Gastroesophageal sphincter (tissue), 4 donors: ENCODE data around the gene NR2C2. TPM values are rescaled to one million over a fixed set of nuclear protein-coding genes. Genes with fewer than 3 reads are reported as not detected.

Source experiments
- ATAC-seq: fragments of 150-250 bp; one replicate; pipeline ENCODE4 v1.9.1; 2016; ENCODE audit warnings: mild to moderate bottlenecking, moderate library complexity
- H3K27ac ChIP-seq, 4 donors: fragments of 200-600 bp; sonication (generic) in 3 of 4; 1 replicate in 3 of 4; 2 replicates in 1 of 4; pipeline ENCODE4 v1.5.1; 2016 to 2019
- H3K27me3 ChIP-seq: fragments of 200-600 bp; sonication (generic); one replicate; pipeline ENCODE4 v1.5.1; 2019
- H3K36me3 ChIP-seq, 2 donors: fragments of 200-600 bp; sonication (generic); one replicate each; pipeline ENCODE4 v1.5.1; 2019; ENCODE audit warnings: control low read depth in 1 of 2
- H3K4me1 ChIP-seq, 3 donors: fragments of 200-600 bp; sonication (generic); 1 replicate in 2 of 3; 2 replicates in 1 of 3; pipeline ENCODE4 v1.5.1; 2016 to 2019; ENCODE audit warnings: control low read depth in 2 of 3
- H3K4me3 ChIP-seq, 2 donors: fragments of 200-600 bp; sonication (generic); one replicate each; pipeline ENCODE4 v1.5.1; 2019; ENCODE audit warnings: mild to moderate bottlenecking in 1 of 2, moderate library complexity in 1 of 2
- H3K9me3 ChIP-seq, 3 donors: fragments of 200-600 bp; sonication (generic); one replicate each; pipeline ENCODE4 v1.5.1; 2017 to 2019; ENCODE audit warnings: control low read depth in 2 of 3
- EP300 ChIP-seq: sonication (generic); formaldehyde crosslinking; IDR thresholded peaks from one replicate; pipeline ENCODE4 v1.6.1; 2017; ENCODE audit warnings: antibody characterized with exemption, mild to moderate bottlenecking
- POLR2A ChIP-seq, 2 donors: fragments of 450-650 bp; IDR thresholded peaks; one replicate each; pipeline ENCODE4 v1.6.1; 2017; ENCODE audit warnings: antibody characterized with exemption in 2 of 2, mild to moderate bottlenecking in 2 of 2, moderate library complexity in 1 of 2
- POLR2AphosphoS5 ChIP-seq: sonication (generic); formaldehyde crosslinking; IDR thresholded peaks from one replicate; pipeline ENCODE4 v1.6.1; 2017; ENCODE audit warnings: antibody characterized with exemption
- WGBS, 2 donors: methylation state at CpG; one replicate each; pipeline ENCODE4 v1.1.5; 2018; ENCODE audit warnings: low coverage in 1 of 2; 5-methylcytosine and 5-hydroxymethylcytosine counted together
- total RNA-seq, 4 donors: library from RNA; depleted of rRNA; stranded (reverse); fragments of >200 nt; gene quantifications; one replicate each; pipeline ENCODE4 v1.1.0, GENCODE V29; 2016
- TF ChIP-seq, protein P1 (sequence below), 4 experiments: fragments of 200-600 bp in 2 of 4; fragments of 450-650 bp in 2 of 4; sonication (generic) in 1 of 4; IDR thresholded peaks; one replicate each; pipeline ENCODE4 v1.5.1; 2017 to 2019; ENCODE audit warnings: antibody characterized with exemption in 4 of 4, mild to moderate bottlenecking in 2 of 4, moderate library complexity in 2 of 4

Gene NR2C2
- total RNA-seq, 4 donors from 2014 or later: 35.8 to 56.2 (median 40.7) TPM

DNA sequence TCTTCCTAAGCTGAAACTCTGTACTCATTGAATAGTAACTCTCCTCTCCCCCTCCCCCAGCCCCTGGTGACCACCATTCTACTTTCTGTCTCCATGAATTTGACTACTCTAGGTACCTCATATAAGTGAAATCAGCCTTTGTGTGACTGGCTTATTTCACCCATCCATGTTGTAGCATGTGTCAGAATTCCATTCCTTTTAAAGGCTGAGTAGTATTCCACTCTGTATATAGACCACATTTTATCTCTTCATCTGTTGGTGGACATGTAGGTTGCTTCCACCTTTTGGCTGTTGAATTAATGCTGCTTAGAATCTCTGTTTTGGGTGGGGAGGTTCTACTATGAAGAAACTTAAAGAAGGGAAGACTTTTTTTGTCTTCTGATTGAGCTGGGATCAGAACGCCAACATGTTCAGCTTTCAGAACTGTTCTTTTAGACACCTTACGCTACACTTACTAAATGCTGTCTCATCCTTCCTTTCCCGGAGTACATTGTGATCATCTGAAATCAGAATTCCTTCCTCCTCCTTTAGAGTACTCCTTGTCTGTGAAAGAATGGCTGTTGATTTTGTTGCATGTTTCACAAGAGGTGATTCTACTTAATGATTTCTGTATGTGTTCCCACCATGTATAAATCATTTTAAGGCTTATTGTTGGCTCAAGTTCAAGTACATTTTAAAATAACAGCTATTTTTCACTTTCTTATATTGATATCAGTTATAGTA, 67.4 kb downstream of the NR2C2 start:
- 83 to 97% methylated on average over 3 of the region's 3 CpGs for WGBS, 2 donors
- Histone ChIP-seq H3K27me3 (no peaks in the 10 kb centered on the region), H3K36me3 (peaks cover 0 to 85% of the 10 kb centered on the region in 2 donors)

DNA sequence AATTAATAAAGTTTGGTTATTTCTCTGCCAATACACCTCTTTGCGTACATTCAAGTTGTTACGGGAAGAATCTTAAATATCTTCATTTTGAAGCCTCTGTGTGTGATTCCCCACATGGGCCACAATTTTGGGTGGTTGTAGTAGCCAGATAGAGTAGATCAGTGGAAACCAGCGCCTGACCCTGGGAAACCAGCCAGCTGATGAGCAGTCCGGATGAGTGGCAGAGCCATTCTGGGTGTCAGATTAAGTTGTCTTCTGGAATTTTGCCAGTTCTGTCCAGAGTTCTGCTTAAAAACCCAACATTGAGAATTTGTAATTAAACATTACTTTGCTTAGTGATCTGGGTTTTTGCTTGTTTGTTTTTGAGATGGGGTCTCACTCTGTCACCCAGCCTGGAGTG, 68.1 kb downstream of the NR2C2 start:
- H3K27ac ChIP-seq: no peak overlapping the region
- no peaks in the 10 kb centered on the region for H3K27me3 ChIP-seq
- WGBS, 2 donors: 67 to 81% methylated on average over 4 of the region's 4 CpGs
- H3K36me3 ChIP-seq: peaks cover 0 to 92% of the 10 kb centered on the region in 2 donors
- H3K4me1 ChIP-seq: no peaks in the 10 kb centered on the region
- no peak overlapping the region for H3K4me3 ChIP-seq
- no peak for ATAC-seq
- H3K9me3 ChIP-seq: no peaks in the 10 kb centered on the region
- no peak for TF ChIP-seq POLR2A (IDR thresholded peaks at IDR 0.05)
- TF ChIP-seq EP300: no peak
- TF ChIP-seq, protein P1, sequence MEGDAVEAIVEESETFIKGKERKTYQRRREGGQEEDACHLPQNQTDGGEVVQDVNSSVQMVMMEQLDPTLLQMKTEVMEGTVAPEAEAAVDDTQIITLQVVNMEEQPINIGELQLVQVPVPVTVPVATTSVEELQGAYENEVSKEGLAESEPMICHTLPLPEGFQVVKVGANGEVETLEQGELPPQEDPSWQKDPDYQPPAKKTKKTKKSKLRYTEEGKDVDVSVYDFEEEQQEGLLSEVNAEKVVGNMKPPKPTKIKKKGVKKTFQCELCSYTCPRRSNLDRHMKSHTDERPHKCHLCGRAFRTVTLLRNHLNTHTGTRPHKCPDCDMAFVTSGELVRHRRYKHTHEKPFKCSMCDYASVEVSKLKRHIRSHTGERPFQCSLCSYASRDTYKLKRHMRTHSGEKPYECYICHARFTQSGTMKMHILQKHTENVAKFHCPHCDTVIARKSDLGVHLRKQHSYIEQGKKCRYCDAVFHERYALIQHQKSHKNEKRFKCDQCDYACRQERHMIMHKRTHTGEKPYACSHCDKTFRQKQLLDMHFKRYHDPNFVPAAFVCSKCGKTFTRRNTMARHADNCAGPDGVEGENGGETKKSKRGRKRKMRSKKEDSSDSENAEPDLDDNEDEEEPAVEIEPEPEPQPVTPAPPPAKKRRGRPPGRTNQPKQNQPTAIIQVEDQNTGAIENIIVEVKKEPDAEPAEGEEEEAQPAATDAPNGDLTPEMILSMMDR (IDR thresholded peaks at IDR 0.05): no peak
- TF ChIP-seq POLR2AphosphoS5: no peak

More for the DNA sequence above, 67.4 kb downstream of the NR2C2 start:
- no peaks in the 10 kb centered on the region for H3K4me1 ChIP-seq
- no peaks in the 10 kb centered on the region for H3K9me3 ChIP-seq
- no peak for ATAC-seq
- H3K27ac ChIP-seq: no peak overlapping the region
- H3K4me3 ChIP-seq: no peak overlapping the region
- TF ChIP-seq EP300: no peak
- TF ChIP-seq, protein P1 (IDR thresholded peaks at IDR 0.05): no peak
- no peak for TF ChIP-seq POLR2AphosphoS5
- no peak for TF ChIP-seq POLR2A (IDR thresholded peaks at IDR 0.05)

DNA sequence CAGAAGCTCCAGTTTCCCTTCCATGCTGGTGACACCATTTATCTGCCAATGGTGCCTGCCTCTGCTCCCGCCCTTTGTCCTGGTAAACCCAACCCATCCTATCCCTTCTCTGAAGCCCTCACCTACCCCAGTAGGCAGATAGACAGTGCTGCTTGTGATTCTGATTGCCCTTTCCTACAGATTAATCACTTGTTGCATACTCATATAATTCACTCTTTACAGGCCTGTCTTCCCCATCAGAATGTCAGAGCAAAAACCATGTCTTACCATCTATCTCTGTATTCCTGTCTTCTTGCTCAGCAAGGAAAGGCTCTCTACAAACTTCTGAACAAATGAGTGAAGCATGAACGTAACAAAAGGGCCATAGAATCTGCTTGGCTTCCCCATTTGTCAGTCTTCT, 69.8 kb downstream of the NR2C2 start:
- TF ChIP-seq EP300: no peak
- no peak for TF ChIP-seq POLR2A (IDR thresholded peaks at IDR 0.05)
- no peak for TF ChIP-seq POLR2AphosphoS5
- TF ChIP-seq, protein P1 (IDR thresholded peaks at IDR 0.05): no peak
- Histone ChIP-seq H3K36me3 (peaks cover 4 to 99% of the 10 kb centered on the region in 2 donors), H3K9me3 (no peaks in the 10 kb centered on the region), H3K4me1 (no peaks in the 10 kb centered on the region), H3K27me3 (no peaks in the 10 kb centered on the region), H3K4me3 (no peak overlapping the region), H3K27ac (no peak overlapping the region)
- WGBS, 2 donors: 88% methylated on average over 1 to 2 of the region's 2 CpGs
- no peak for ATAC-seq

DNA sequence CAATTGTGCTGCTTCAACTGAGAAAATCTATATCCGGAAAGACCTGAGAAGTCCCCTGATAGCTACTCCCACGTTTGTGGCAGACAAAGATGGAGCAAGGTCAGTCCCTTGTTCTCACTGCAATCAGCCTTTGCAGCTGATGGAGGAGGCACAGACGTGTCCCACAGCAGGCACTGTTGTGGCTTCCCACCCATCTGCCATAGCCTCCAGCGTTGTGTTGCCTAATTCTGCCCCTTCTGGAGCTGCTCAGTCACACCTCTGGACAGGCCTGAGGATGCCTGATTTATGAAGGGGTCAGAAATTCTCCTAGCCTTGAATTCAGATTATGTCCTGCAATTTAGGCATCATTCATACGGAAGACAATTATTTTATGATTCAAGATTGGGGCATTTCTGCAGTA, 75.9 kb downstream of the NR2C2 start:
- H3K4me3 ChIP-seq: no peak overlapping the region
- no peaks in the 10 kb centered on the region for H3K9me3 ChIP-seq
- no peak overlapping the region for H3K27ac ChIP-seq
- no peaks in the 10 kb centered on the region for H3K27me3 ChIP-seq
- ATAC-seq: no peak
- peaks cover 13 to 100% of the 10 kb centered on the region in 2 donors for H3K36me3 ChIP-seq
- WGBS, 2 donors: 46 to 64% methylated on average over 3 to 4 of the region's 5 CpGs
- H3K4me1 ChIP-seq: no peaks in the 10 kb centered on the region
- TF ChIP-seq EP300: no peak
- TF ChIP-seq, protein P1 (IDR thresholded peaks at IDR 0.05): no peak
- no peak for TF ChIP-seq POLR2AphosphoS5
- no peak for TF ChIP-seq POLR2A (IDR thresholded peaks at IDR 0.05)

GRCh38 chr3:15023719-15024118, 76.3 kb downstream of the NR2C2 start:
- Histone ChIP-seq H3K9me3 (no peaks in the 10 kb centered on the region), H3K27me3 (no peaks in the 10 kb centered on the region), H3K36me3 (peaks cover 13 to 100% of the 10 kb centered on the region in 2 donors), H3K27ac (no peak overlapping the region), H3K4me3 (no peak overlapping the region), H3K4me1 (no peaks in the 10 kb centered on the region)
- no peak for ATAC-seq
- TF ChIP-seq, protein P1 (IDR thresholded peaks at IDR 0.05): no peak
- TF ChIP-seq POLR2AphosphoS5 (no peak), EP300 (no peak), POLR2A (IDR thresholded peaks at IDR 0.05) (no peak)
- WGBS, 2 donors: 75 to 80% methylated on average over 1 to 2 of the region's 2 CpGs
